Hepatocyte (in vitro differentiated cells): ENCODE measurements around the gene SMYD5.

Experiments used
- CTCF ChIP-seq: fragments of 200-600 bp; sonication (generic); IDR thresholded peaks from 2 replicates; pipeline ENCODE4 v1.5.1; 2016; ENCODE audit warnings: antibody characterized with exemption, mild to moderate bottlenecking; ENCODE audit not compliant: poor library complexity
- EZH2phosphoT487 ChIP-seq: fragments of 200-600 bp; sonication (generic); IDR thresholded peaks from one replicate; pipeline ENCODE4 v1.6.1; 2018; ENCODE audit warnings: antibody characterized with exemption, mild to moderate bottlenecking, low read depth, moderate library complexity; ENCODE audit not compliant: unreplicated experiment, severe bottlenecking

- TF ChIP-seq CTCF: no peak
- TF ChIP-seq EZH2phosphoT487: no peak
Measured at GRCh38 chr2:73233154-73233931, 19.3 kb downstream of the SMYD5 start, which contains the start of gene PRADC1.
